Hematopoietic multipotent progenitor cell treated with erythropoietin and hydrocortisone succinate and interleukin-3 and kit ligand, for 8 days (in vitro differentiated cells): ENCODE results near the gene TMEM178B.

ENCODE experiments used
- DNase-seq: peaks from one replicate; pipeline ENCODE4 v3.0.0-alpha.2; 2015

Gene TMEM178B

GRCh38 chr7:141225916-141226618, 152.2 kb downstream of the TMEM178B start:
- no peak for DNase-seq

GRCh38 chr7:141227454-141227853, 153.6 kb downstream of the TMEM178B start:
- no peak for DNase-seq

- DNase-seq, result no peak
Observed at GRCh38 chr7:141228482-141228881, 154.6 kb downstream of the TMEM178B start.

- DNase-seq, result no peak
Observed at GRCh38 chr7:141231018-141231792, 157.3 kb downstream of the TMEM178B start.

- DNase-seq, result no peak
Observed at GRCh38 chr7:141232286-141233051, 158.6 kb downstream of the TMEM178B start.

- no peak for DNase-seq
Observed at GRCh38 chr7:141234335-141235105, 160.7 kb downstream of the TMEM178B start.

- DNase-seq, result no peak
Observed at GRCh38 chr7:141235656-141236055, 161.8 kb downstream of the TMEM178B start.

GRCh38 chr7:141238596-141239243, 164.9 kb downstream of the TMEM178B start:
- DNase-seq, result no peak

- DNase-seq, result no peak
Observed at GRCh38 chr7:141239661-141240060, 165.8 kb downstream of the TMEM178B start.

GRCh38 chr7:141242568-141242967, 168.7 kb downstream of the TMEM178B start:
- DNase-seq, result no peak

- DNase-seq, result no peak
Observed at GRCh38 chr7:141243368-141243767, 169.5 kb downstream of the TMEM178B start.

- DNase-seq, result no peak
Observed at GRCh38 chr7:141244435-141244834, 170.6 kb downstream of the TMEM178B start.

GRCh38 chr7:141246426-141246825, 172.6 kb downstream of the TMEM178B start:
- DNase-seq, result no peak

GRCh38 chr7:141251180-141251579, 177.3 kb downstream of the TMEM178B start:
- no peak for DNase-seq

GRCh38 chr7:141251957-141252356, 178.1 kb downstream of the TMEM178B start:
- no peak for DNase-seq

- DNase-seq, result no peak
Observed at GRCh38 chr7:141257597-141257996, 183.7 kb downstream of the TMEM178B start.

- DNase-seq, result no peak
Observed at GRCh38 chr7:141258559-141258958, 184.7 kb downstream of the TMEM178B start.

- DNase-seq, result no peak
Observed at GRCh38 chr7:141262101-141263090, 188.5 kb downstream of the TMEM178B start.

GRCh38 chr7:141263508-141263907, 189.6 kb downstream of the TMEM178B start:
- DNase-seq, result no peak

GRCh38 chr7:141263983-141264382, 190.1 kb downstream of the TMEM178B start:
- DNase-seq, result no peak

GRCh38 chr7:141264511-141264910, 190.6 kb downstream of the TMEM178B start:
- no peak for DNase-seq
